Common myeloid progenitor, CD34-positive (primary cell): ENCODE measurements around the gene FSCN2.

Experiments used
- CTCF ChIA-PET: fragments of 350-600 bp; sonication (Branson Sonifier 250); formaldehyde crosslinking; loops from one replicate; lab custom pipeline; 2021; ENCODE audit warnings: antibody characterized with exemption; lab: Charles Lee
- POLR2A ChIA-PET: fragments of 350-600 bp; sonication (Branson Sonifier 250); formaldehyde crosslinking; loops from one replicate; lab custom pipeline; 2021; ENCODE audit warnings: antibody characterized with exemption; lab: Charles Lee
- DNase-seq, 3 donors: peaks; one replicate each; pipeline versions ENCODE4 v3.0.0 to v3.0.0-alpha.2; 2013
- H3K27ac ChIP-seq, 2 experiments: 1 replicate in 1 of 2; 2 replicates in 1 of 2; pipeline ENCODE4 v1.7.0; 2013; ENCODE audit warnings: inconsistent platforms in 2 of 2, low read length in 2 of 2, mild to moderate bottlenecking in 2 of 2, low read depth in 1 of 2, moderate library complexity in 1 of 2; ENCODE audit not compliant: severe bottlenecking in 2 of 2, insufficient read depth in 1 of 2, poor library complexity in 1 of 2
- H3K27me3 ChIP-seq, 5 experiments: replicated peaks in 2 of 5; 1 replicate in 3 of 5; 2 replicates in 2 of 5; pipeline versions ENCODE4 v1.6.1 to v1.7.0; 2013; ENCODE audit warnings: low read length in 4 of 5, mild to moderate bottlenecking in 2 of 5, moderate library complexity in 2 of 5, inconsistent platforms in 1 of 5; ENCODE audit not compliant: insufficient read depth in 5 of 5, control insufficient read depth in 4 of 5
- H3K36me3 ChIP-seq, 4 experiments: 1 replicate in 2 of 4; 2 replicates in 2 of 4; pipeline versions ENCODE4 v1.6.1 to v1.7.0; 2013; ENCODE audit warnings: low read length in 3 of 4, control low read depth in 1 of 4, mild to moderate bottlenecking in 1 of 4; ENCODE audit not compliant: control insufficient read depth in 4 of 4, insufficient read depth in 4 of 4
- H3K4me1 ChIP-seq, 4 experiments: 1 replicate in 3 of 4; 2 replicates in 1 of 4; pipeline versions ENCODE4 v1.6.1 to v1.7.1; 2013; ENCODE audit warnings: low read length in 3 of 4, mild to moderate bottlenecking in 3 of 4, control low read depth in 1 of 4, inconsistent platforms in 1 of 4, moderate library complexity in 1 of 4; ENCODE audit not compliant: control insufficient read depth in 4 of 4, insufficient read depth in 4 of 4; ENCODE audit errors: control extremely low read depth in 1 of 4
- H3K4me3 ChIP-seq, 7 experiments: 1 replicate in 4 of 7; 2 replicates in 3 of 7; pipeline versions ENCODE4 v1.5.1 to v1.7.0; 2013; ENCODE audit warnings: mild to moderate bottlenecking in 7 of 7, low read length in 6 of 7, moderate library complexity in 6 of 7, inconsistent platforms in 2 of 7, low read depth in 2 of 7, control low read depth in 1 of 7; ENCODE audit not compliant: insufficient read depth in 4 of 7, control insufficient read depth in 1 of 7; ENCODE audit errors: extremely low read depth in 1 of 7
- H3K9me3 ChIP-seq, 5 experiments: 1 replicate in 4 of 5; 2 replicates in 1 of 5; pipeline versions ENCODE4 v1.6.1 to v1.7.1; 2013; ENCODE audit warnings: low read length in 4 of 5, mild to moderate bottlenecking in 2 of 5, inconsistent platforms in 1 of 5, low read depth in 1 of 5, moderate library complexity in 1 of 5; ENCODE audit not compliant: control insufficient read depth in 4 of 5, insufficient read depth in 2 of 5; ENCODE audit errors: control extremely low read depth in 1 of 5
- WGBS: methylation state at CpG from one replicate; pipeline ENCODE4 v1.1.5; 2013; ENCODE audit not compliant: insufficient coverage; 5-methylcytosine and 5-hydroxymethylcytosine counted together

FSCN2 gene

GRCh38 chr17:81550285-81550684 is 22.1 kb downstream of the FSCN2 start:
- 96% methylated on average over 15 of the region's 15 CpGs for WGBS
- no peak for DNase-seq
- Histone ChIP-seq H3K27me3 (no peaks in the 10 kb centered on the region), H3K36me3 (peaks cover 7 to 52% (median 41%) of the 10 kb centered on the region in 4 experiments), H3K9me3 (no peaks in the 10 kb centered on the region), H3K4me1 (peaks cover 0 to 32% (median 29%) of the 10 kb centered on the region in 4 experiments), H3K4me3 (no peak overlapping the region), H3K27ac (no peak overlapping the region)
- POLR2A ChIA-PET, result no interaction called here
- CTCF ChIA-PET, result interaction anchor here (0.5 to 1.3 kb wide), 3 partner anchors 16 to 297 kb away, joined by 3 read pairs; no protein-coding TSS in a partner anchor

DNA sequence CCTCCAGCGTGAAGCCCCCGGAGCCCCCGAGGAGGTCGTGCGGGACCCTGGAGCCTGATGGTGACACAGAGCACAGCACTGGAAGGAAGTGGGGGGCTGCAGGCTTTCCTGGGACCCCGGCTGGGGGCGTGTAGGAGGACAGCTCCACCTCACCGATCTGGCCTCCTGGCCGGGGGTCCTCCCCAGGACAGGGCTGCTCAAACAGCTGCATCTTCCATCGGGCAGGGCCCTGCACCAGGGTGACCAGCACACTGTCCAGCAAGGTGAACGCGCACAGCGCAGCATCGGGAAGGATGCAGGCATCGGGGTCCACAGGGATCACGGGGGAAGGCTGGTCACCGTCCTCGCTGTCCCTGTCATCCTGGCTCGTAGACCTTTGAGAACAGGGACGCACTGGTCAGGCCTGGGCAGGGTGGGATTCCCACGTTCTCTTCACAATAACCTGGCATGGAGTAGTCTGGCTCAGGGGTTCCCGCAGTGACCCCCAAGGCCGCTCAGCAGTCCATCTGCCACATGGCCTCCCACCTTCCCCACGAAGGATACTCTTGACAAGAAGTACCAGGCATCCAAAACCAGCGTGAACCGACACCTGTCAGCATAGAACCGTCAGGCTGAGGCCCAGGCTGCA is 22.8 kb downstream of the FSCN2 start:
- WGBS, result 94% methylated on average over 27 of the region's 27 CpGs
- no peaks in the 10 kb centered on the region for H3K9me3 ChIP-seq
- ChIA-PET POLR2A (interaction anchor here (3.0 kb wide), 1 partner anchor 16 kb away, joined by 18 read pairs; no protein-coding TSS in a partner anchor), CTCF (interaction anchor here (1.3 kb wide), 1 partner anchor 16 kb away, joined by 3 read pairs; no protein-coding TSS in a partner anchor)
- peak overlapping the region; percentile 69 to 92 (median 87) for H3K4me3 ChIP-seq
- no peak for DNase-seq
- peaks cover 6 to 46% (median 35%) of the 10 kb centered on the region in 4 experiments for H3K36me3 ChIP-seq
- H3K27me3 ChIP-seq, result no peaks in the 10 kb centered on the region
- peak overlapping the region in 1 of 2 experiments; percentile 68 for H3K27ac ChIP-seq
- H3K4me1 ChIP-seq, result peaks cover 0 to 32% (median 29%) of the 10 kb centered on the region in 4 experiments

GRCh38 chr17:81551458-81552243 is 23.5 kb downstream of the FSCN2 start:
- Histone ChIP-seq H3K4me1 (peaks cover 0 to 32% (median 29%) of the 10 kb centered on the region in 4 experiments), H3K36me3 (peaks cover 6 to 46% (median 32%) of the 10 kb centered on the region in 4 experiments), H3K27me3 (no peaks in the 10 kb centered on the region), H3K9me3 (no peaks in the 10 kb centered on the region), H3K27ac (peak overlapping the region; percentile 7 to 68), H3K4me3 (peak overlapping the region; percentile 69 to 92 (median 87))
- CTCF ChIA-PET, result interaction anchor here (1.1 to 1.2 kb wide), 2 partner anchors 8 to 12 kb away, joined by 3 to 9 read pairs; no protein-coding TSS in a partner anchor
- POLR2A ChIA-PET, result interaction anchor here (0.6 to 3.0 kb wide), 2 partner anchors 9 to 15 kb away, joined by 3 to 18 read pairs; no protein-coding TSS in a partner anchor
- DNase-seq, result peak in 1 of 3 donors; percentile 20
- WGBS, result under 1% methylated on average over 58 of the region's 69 CpGs

- Histone ChIP-seq H3K4me1 (peaks cover 0 to 32% (median 29%) of the 10 kb centered on the region in 4 experiments), H3K27me3 (no peaks in the 10 kb centered on the region), H3K27ac (peak within 1 kb of the TSS; percentile 7 to 68), H3K9me3 (no peaks in the 10 kb centered on the region), H3K4me3 (peak within 1 kb of the TSS; percentile 69 to 92 (median 87)), H3K36me3 (peaks cover 6 to 46% (median 31%) of the 10 kb centered on the region in 4 experiments)
- ChIA-PET CTCF (interaction anchor here (1.1 to 1.2 kb wide), 2 partner anchors 9 to 12 kb away, joined by 3 to 9 read pairs; no protein-coding TSS in a partner anchor), POLR2A (interaction anchor here (0.6 to 3.0 kb wide), 2 partner anchors 8 to 14 kb away, joined by 3 to 18 read pairs; no protein-coding TSS in a partner anchor)
- DNase-seq, result peak; percentile 76 to 87 (median 86)
- 0% methylated on average over 85 of the region's 85 CpGs for WGBS
Observed at GRCh38 chr17:81552244-81553017, 24.3 kb downstream of the FSCN2 start, which contains the start of gene FAAP100. TSS of gene FAAP100 (minus strand) at chr17:81552353. CDS start at chr17:81552330, 23 bp downstream.

DNA sequence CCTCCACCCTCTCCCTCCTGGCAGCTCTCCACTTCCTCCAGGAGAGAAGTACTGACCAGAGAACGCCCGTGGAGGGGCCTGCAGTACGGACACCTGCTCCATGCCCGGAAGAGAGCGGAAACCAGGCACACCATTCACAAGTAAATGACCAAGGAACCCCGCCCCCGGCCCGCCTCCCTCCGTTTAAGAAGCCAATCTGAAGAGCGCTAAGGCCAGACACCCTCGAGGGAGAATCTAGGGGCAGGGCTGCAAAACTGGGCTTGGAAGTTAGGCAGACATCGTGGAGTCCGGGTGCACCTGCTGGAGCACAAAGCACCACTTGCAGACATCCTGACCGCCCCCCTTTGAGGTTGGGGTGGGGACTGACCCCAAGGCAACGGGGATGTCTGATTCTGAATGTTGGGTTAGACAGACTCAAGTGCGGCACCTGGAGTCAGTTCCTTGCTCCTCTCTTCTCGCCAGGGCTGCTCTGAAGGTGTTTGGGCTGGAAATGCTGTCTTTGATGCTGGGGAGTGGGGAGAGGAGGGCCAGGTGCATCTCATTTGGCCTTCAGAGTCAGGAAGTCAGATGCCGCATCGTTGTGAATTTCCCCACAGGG is 24.9 kb downstream of the FSCN2 start:
- H3K4me1 ChIP-seq, result peaks cover 0 to 32% (median 29%) of the 10 kb centered on the region in 4 experiments
- H3K36me3 ChIP-seq, result peaks cover 7 to 46% (median 30%) of the 10 kb centered on the region in 4 experiments

More for the DNA sequence above, 24.9 kb downstream of the FSCN2 start:
- H3K27me3 ChIP-seq, result no peaks in the 10 kb centered on the region
- DNase-seq, result peak; percentile 81 to 92 (median 90)
- POLR2A ChIA-PET, result interaction anchor here (3.0 kb wide), 1 partner anchor 13 kb away, joined by 18 read pairs; no protein-coding TSS in a partner anchor
- peak overlapping the region; percentile 69 to 92 (median 87) for H3K4me3 ChIP-seq
- CTCF ChIA-PET, result interaction anchor here (1.1 to 1.2 kb wide), 2 partner anchors 10 to 11 kb away, joined by 3 to 9 read pairs; no protein-coding TSS in a partner anchor
- no peaks in the 10 kb centered on the region for H3K9me3 ChIP-seq
- peak overlapping the region in 1 of 2 experiments; percentile 68 for H3K27ac ChIP-seq
- WGBS, result 0% methylated on average over 17 of the region's 19 CpGs
